Upper lobe of left lung (tissue), 6 donors: ENCODE results near the gene SMIM44. TPM values are rescaled to one million over a fixed set of nuclear protein-coding genes. Genes with fewer than 3 reads are reported as not detected.

Source experiments
- ATAC-seq, 2 donors: fragments of 200-7000 bp; cut with Tn5 transposase; one replicate each; pipeline ENCODE4 v1.9.1; 2022; ENCODE audit warnings: mild to moderate bottlenecking in 2 of 2, moderate library complexity in 2 of 2; ENCODE audit not compliant: low FRiP score in 2 of 2
- DNase-seq, 2 donors: peaks; one replicate each; pipeline ENCODE4 v3.0.0-alpha.2; 2019 to 2020
- H3K27ac ChIP-seq, 4 donors: fragments of 200-600 bp; sonication (generic); one replicate each; pipeline ENCODE4 v1.5.1; 2016 to 2019
- H3K27me3 ChIP-seq, 4 donors: fragments of 200-600 bp; sonication (generic); one replicate each; pipeline ENCODE4 v1.5.1; 2017 to 2019
- H3K36me3 ChIP-seq, 4 donors: fragments of 200-600 bp; sonication (generic); one replicate each; pipeline ENCODE4 v1.5.1; 2016 to 2019
- H3K4me1 ChIP-seq, 4 donors: fragments of 200-600 bp; sonication (generic); one replicate each; pipeline ENCODE4 v1.5.1; 2018 to 2019
- H3K4me3 ChIP-seq, 4 donors: fragments of 200-600 bp; sonication (generic); one replicate each; pipeline ENCODE4 v1.5.1; 2017 to 2019; ENCODE audit warnings: mild to moderate bottlenecking in 2 of 4, moderate library complexity in 1 of 4
- H3K9me3 ChIP-seq, 4 donors: fragments of 200-600 bp; sonication (generic); one replicate each; pipeline ENCODE4 v1.5.1; 2018 to 2019
- CTCF ChIP-seq, 6 experiments: fragments of 450-650 bp in 4 of 6; fragments of 200-600 bp in 2 of 6; sonication (generic) in 2 of 6; IDR thresholded peaks; one replicate each; pipeline ENCODE4 v1.5.1; 2016 to 2019; ENCODE audit warnings: antibody characterized with exemption in 6 of 6
- EP300 ChIP-seq, 4 donors: sonication (generic); formaldehyde crosslinking; IDR thresholded peaks; one replicate each; pipeline ENCODE4 v1.5.1; 2017; ENCODE audit warnings: antibody characterized with exemption in 4 of 4, control low read depth in 2 of 4
- POLR2A ChIP-seq, 4 donors: fragments of 450-650 bp; IDR thresholded peaks; one replicate each; pipeline ENCODE4 v1.5.1; 2016 to 2017; ENCODE audit warnings: antibody characterized with exemption in 4 of 4, mild to moderate bottlenecking in 2 of 4
- POLR2AphosphoS5 ChIP-seq, 2 donors: sonication (generic); formaldehyde crosslinking; IDR thresholded peaks; one replicate each; pipeline ENCODE4 v1.5.1; 2017; ENCODE audit warnings: antibody characterized with exemption in 2 of 2
- WGBS, 2 donors: methylation state at CpG; one replicate each; pipeline ENCODE4 v1.1.5; 2017 to 2018; 5-methylcytosine and 5-hydroxymethylcytosine counted together
- total RNA-seq, 6 donors: library from RNA; depleted of rRNA in 4 of 6; stranded (reverse); fragments of >200 nt in 4 of 6; gene quantifications; one replicate each; pipeline versions ENCODE4 v1.1.0 to v1.2.1, GENCODE V29; 2016 to 2021
- donor health status: DM: no; HTN: no; CAD: no; lungs with moderate emphysema.
- donor health status: DM: no; HTN: yes; CAD: no; lungs with severe emphysema.

SMIM44 gene
- total RNA-seq, 6 donors from 2014 or later, result not detected

- ATAC-seq, result no peak
- Histone ChIP-seq H3K27me3 (no peaks in the 10 kb centered on the region), H3K36me3 (peaks cover 3 to 88% (median 48%) of the 10 kb centered on the region in 4 donors)
Observed at GRCh38 chr19:3444695-3445234, 38.5 kb downstream of the SMIM44 start.

GRCh38 chr19:3443840-3444694 lies 39.2 kb downstream of the SMIM44 start:
- Histone ChIP-seq H3K27ac (peak overlapping the region; percentile 70 to 80 (median 74)), H3K9me3 (no peaks in the 10 kb centered on the region), H3K4me1 (peaks cover 27 to 58% (median 48%) of the 10 kb centered on the region in 4 donors), H3K4me3 (no peak overlapping the region), H3K27me3 (no peaks in the 10 kb centered on the region), H3K36me3 (peaks cover 3 to 83% (median 41%) of the 10 kb centered on the region in 4 donors)
- peak in 1 of 2 donors; percentile 46 for ATAC-seq
- WGBS, 2 donors, result 43 to 53% methylated on average over 18 to 23 of the region's 33 CpGs
- TF ChIP-seq EP300 (IDR thresholded peaks at IDR 0.05), result no peak
- peak in 1 of 2 donors; percentile 53 for TF ChIP-seq POLR2AphosphoS5 (IDR thresholded peaks at IDR 0.05)
- peak in 2 of 6 experiments; percentile 11 to 14 for TF ChIP-seq CTCF (IDR thresholded peaks at IDR 0.05)
- peak in 1 of 2 donors; percentile 54 for DNase-seq

More at GRCh38 chr19:3444695-3445234, 38.5 kb downstream of the SMIM44 start:
- WGBS, 2 donors, result 70 to 81% methylated on average over 8 to 24 of the region's 24 CpGs
- H3K27ac ChIP-seq, result peak overlapping the region in 2 of 4 donors; percentile 41 to 85
- peaks cover 27 to 58% (median 48%) of the 10 kb centered on the region in 4 donors for H3K4me1 ChIP-seq
- H3K9me3 ChIP-seq, result no peaks in the 10 kb centered on the region
- DNase-seq, result no peak
- TF ChIP-seq CTCF (IDR thresholded peaks at IDR 0.05) (no peak), EP300 (IDR thresholded peaks at IDR 0.05) (peak in 1 of 4 donors; percentile 45), POLR2A (IDR thresholded peaks at IDR 0.05) (no peak), POLR2AphosphoS5 (IDR thresholded peaks at IDR 0.05) (no peak)
- no peak overlapping the region for H3K4me3 ChIP-seq

- peaks cover 3 to 83% (median 38%) of the 10 kb centered on the region in 4 donors for H3K36me3 ChIP-seq
- peak overlapping the region in 3 of 4 donors; percentile 70 to 80 (median 76) for H3K27ac ChIP-seq
- ATAC-seq (no peak), DNase-seq (peak in 1 of 2 donors; percentile 27)
- no peaks in the 10 kb centered on the region for H3K27me3 ChIP-seq
- WGBS, 2 donors, result 87 to 94% methylated on average over 8 to 15 of the region's 15 CpGs
- TF ChIP-seq CTCF (IDR thresholded peaks at IDR 0.05), result no peak
- no peak for TF ChIP-seq POLR2A (IDR thresholded peaks at IDR 0.05)
- no peak for TF ChIP-seq EP300 (IDR thresholded peaks at IDR 0.05)
- TF ChIP-seq POLR2AphosphoS5 (IDR thresholded peaks at IDR 0.05), result no peak
- no peak overlapping the region for H3K4me3 ChIP-seq
- H3K9me3 ChIP-seq, result no peaks in the 10 kb centered on the region
- peaks cover 27 to 58% (median 48%) of the 10 kb centered on the region in 4 donors for H3K4me1 ChIP-seq
Observed at GRCh38 chr19:3442487-3443071, 40.7 kb downstream of the SMIM44 start.

GRCh38 chr19:3441986-3442329 lies 41.3 kb downstream of the SMIM44 start:
- Histone ChIP-seq H3K36me3 (peaks cover 3 to 85% (median 43%) of the 10 kb centered on the region in 4 donors), H3K27ac (peak overlapping the region in 3 of 4 donors; percentile 70 to 80 (median 76)), H3K27me3 (no peaks in the 10 kb centered on the region), H3K9me3 (no peaks in the 10 kb centered on the region), H3K4me3 (no peak overlapping the region), H3K4me1 (peaks cover 27 to 58% (median 48%) of the 10 kb centered on the region in 4 donors)
- ATAC-seq (no peak), DNase-seq (peak in 1 of 2 donors; percentile 62)
- WGBS, 2 donors, result 78 to 79% methylated on average over 13 to 14 of the region's 14 CpGs
- no peak for TF ChIP-seq EP300 (IDR thresholded peaks at IDR 0.05)
- TF ChIP-seq POLR2A (IDR thresholded peaks at IDR 0.05), result no peak
- no peak for TF ChIP-seq CTCF (IDR thresholded peaks at IDR 0.05)
- TF ChIP-seq POLR2AphosphoS5 (IDR thresholded peaks at IDR 0.05), result no peak
